Endothelial cell of umbilical vein (primary cell): ENCODE results near the gene ANKS6. TPM values are rescaled to one million over a fixed set of nuclear protein-coding genes. Genes with fewer than 3 reads are reported as not detected.
A peak's percentile ranks its signal among the peaks of the same experiment; 100 is the strongest.

ENCODE experiments used
- BruUV-seq: library from RNA; stranded (reverse); fragments of 400-500 nt; replicated peaks from 2 replicates; lab custom pipeline; 2021; lab: Mats Ljungman, UMichigan
- CTCF ChIA-PET: fragments of 300-600, 350-600 bp; sonication (Branson Sonifier 250); formaldehyde crosslinking; loops from one replicate; lab custom pipeline; 2021; ENCODE audit warnings: antibody characterized with exemption, inconsistent platforms; lab: Charles Lee
- POLR2A ChIA-PET: fragments of 300-600, 350-600 bp; sonication (Branson Sonifier 250); formaldehyde crosslinking; loops from one replicate; lab custom pipeline; 2021; ENCODE audit warnings: antibody characterized with exemption, inconsistent platforms; lab: Charles Lee
- DNase-seq: peaks from one replicate; pipeline ENCODE4 v3.0.0-alpha.2; 2011; ENCODE audit warnings: low read depth, low spot score
- FAIRE-seq: peaks from 2 replicates; lab custom pipeline; 2011; peaks lifted over from hg19 to GRCh38; lab: Jason Lieb, UNC
- H2AFZ ChIP-seq: 2 replicates; pipeline ENCODE4 v1.6.0; 2012; ENCODE audit warnings: low read depth, low read length, control low read depth, inconsistent platforms
- H3K27ac ChIP-seq: 2 replicates; pipeline ENCODE4 v1.5.1; 2011; ENCODE audit warnings: low read depth, mild to moderate bottlenecking, control low read depth, low read length, moderate library complexity; ENCODE audit not compliant: insufficient read depth
- H3K27me3 ChIP-seq, 2 experiments: 2 replicates each; pipeline versions ENCODE4 v1.6.0 to v1.6.1; 2011; ENCODE audit warnings: low read length in 2 of 2, mixed read lengths in 1 of 2; ENCODE audit not compliant: control insufficient read depth in 2 of 2, insufficient read depth in 2 of 2
- H3K36me3 ChIP-seq, 2 experiments: 2 replicates in 1 of 2; 3 replicates in 1 of 2; pipeline ENCODE4 v1.5.1; 2011; ENCODE audit warnings: low read length in 2 of 2, mild to moderate bottlenecking in 1 of 2, moderate library complexity in 1 of 2; ENCODE audit not compliant: control insufficient read depth in 2 of 2, insufficient read depth in 2 of 2; ENCODE audit errors: extremely low read depth in 1 of 2
- H3K4me1 ChIP-seq: 3 replicates; pipeline ENCODE4 v1.5.1; 2011; ENCODE audit warnings: mild to moderate bottlenecking, low read length; ENCODE audit not compliant: control insufficient read depth, insufficient read depth; ENCODE audit errors: extremely low read depth
- H3K4me2 ChIP-seq: 2 replicates; pipeline ENCODE4 v1.6.1; 2011; ENCODE audit warnings: low read length, control low read depth, mixed read lengths; ENCODE audit not compliant: insufficient read depth
- H3K4me3 ChIP-seq, 3 experiments: fragments of 200-600 bp in 1 of 3; sonication (generic), shearing (Covaris generic) in 1 of 3; replicated peaks in 1 of 3; 2 replicates each; pipeline ENCODE4 v1.5.1; 2011 to 2016; ENCODE audit warnings: control low read depth in 3 of 3, low read length in 3 of 3, mild to moderate bottlenecking in 2 of 3, inconsistent platforms in 1 of 3, low read depth in 1 of 3, moderate library complexity in 1 of 3; ENCODE audit not compliant: insufficient read depth in 1 of 3
- H3K79me2 ChIP-seq: 2 replicates; pipeline ENCODE4 v1.6.0; 2012; ENCODE audit warnings: low read length, inconsistent platforms; ENCODE audit not compliant: control insufficient read depth, insufficient read depth
- H3K9ac ChIP-seq: replicated peaks from 2 replicates; pipeline ENCODE3; 2011; ENCODE audit warnings: low read length, control low read depth; ENCODE audit not compliant: insufficient read depth; ENCODE audit errors: extremely low read depth
- H3K9me1 ChIP-seq: replicated peaks from 3 replicates; pipeline ENCODE4 v1.6.0; 2011; ENCODE audit warnings: mild to moderate bottlenecking, low read length; ENCODE audit not compliant: control insufficient read depth, insufficient read depth; ENCODE audit errors: extremely low read depth
- H3K9me3 ChIP-seq: replicated peaks from 2 replicates; pipeline ENCODE4 v1.5.1; 2012; ENCODE audit warnings: low read length, inconsistent platforms; ENCODE audit not compliant: control insufficient read depth, insufficient read depth
- H4K20me1 ChIP-seq: replicated peaks from 2 replicates; pipeline ENCODE3; 2011; ENCODE audit warnings: mild to moderate bottlenecking, low read length; ENCODE audit not compliant: control insufficient read depth, insufficient read depth; ENCODE audit errors: extremely low read depth
- CTCF ChIP-seq, 2 donors: IDR thresholded peaks; 1 replicate in 1 of 2; 2 replicates in 1 of 2; pipeline ENCODE4 v1.5.1; 2011; ENCODE audit warnings: low read length in 2 of 2, mild to moderate bottlenecking in 2 of 2, moderate library complexity in 2 of 2, control low read depth in 1 of 2, inconsistent platforms in 1 of 2, low read depth in 1 of 2; ENCODE audit not compliant: insufficient read depth in 1 of 2; ENCODE audit errors: extremely low read depth in 1 of 2
- EZH2 ChIP-seq: IDR thresholded peaks from 2 replicates; pipeline ENCODE4 v1.6.1; 2012; ENCODE audit warnings: borderline replicate concordance, low read depth, mild to moderate bottlenecking, moderate library complexity, low read length, inconsistent platforms; ENCODE audit not compliant: severe bottlenecking
- FOS ChIP-seq: IDR thresholded peaks from 2 replicates; pipeline ENCODE4 v1.6.1; 2011; ENCODE audit warnings: mild to moderate bottlenecking, low read length, moderate library complexity, borderline replicate concordance; ENCODE audit not compliant: insufficient read depth
- GATA2 ChIP-seq: IDR thresholded peaks from 2 replicates; pipeline ENCODE4 v1.7.0; 2011; ENCODE audit warnings: low read depth, mild to moderate bottlenecking, moderate library complexity, mixed read lengths, low read length; ENCODE audit not compliant: insufficient read length, insufficient read depth
- JUN ChIP-seq: IDR thresholded peaks from 2 replicates; pipeline ENCODE4 v1.6.1; 2011; ENCODE audit warnings: borderline replicate concordance, low read depth; ENCODE audit not compliant: insufficient read length, insufficient read depth
- MAX ChIP-seq: IDR thresholded peaks from 2 replicates; pipeline ENCODE4 v1.6.1; 2011; ENCODE audit not compliant: insufficient read depth, insufficient read length
- MYC ChIP-seq: IDR thresholded peaks from one replicate; pipeline ENCODE4 v1.6.1; 2011; ENCODE audit warnings: mild to moderate bottlenecking, low read depth, low read length
- POLR2A ChIP-seq: IDR thresholded peaks from 2 replicates; pipeline ENCODE4 v1.6.1; 2012; ENCODE audit warnings: low read depth, mild to moderate bottlenecking, control low read depth, low read length
- POLR2AphosphoS5 ChIP-seq: IDR thresholded peaks from 2 replicates; pipeline ENCODE4 v1.6.1; 2012; ENCODE audit warnings: low read depth, mild to moderate bottlenecking, control low read depth, low read length, moderate library complexity; ENCODE audit not compliant: insufficient read depth
- dilution Hi-C: fragments of 300-500 bp; cut with MboI; formaldehyde crosslinking; loops from one replicate; pipeline ENCODE4 v1.15.0; 2019; ENCODE audit warnings: low sequenced_read_pairs; ENCODE audit not compliant: extremely low pct_ligation_motif_present
- intact Hi-C: fragments of 100-400 bp; cut with micrococcal nuclease; formaldehyde crosslinking; loops from one replicate; pipeline ENCODE4 v1.10.0; 2022
- polyA plus RNA-seq, 4 experiments: library from polyadenylated mRNA; depleted of rRNA in 3 of 4; stranded (reverse) in 3 of 4; unstranded in 1 of 4; fragments of >200 nt; gene quantifications; 2 replicates each; pipeline versions ENCODE4 v1.2.1 to v1.2.3, GENCODE V29; 2011 to 2012; ENCODE audit warnings: missing spikeins in 1 of 4
- total RNA-seq: library from RNA; stranded (reverse); gene quantifications from 2 replicates; pipeline ENCODE4 v1.2.3, GENCODE V29; 2021

The ANKS6 gene
- total and polyA plus RNA-seq, 2 donors (not counting 3 experiments of a cell fraction or from before 2014, with no cell fraction given) = 15.5 to 18.6 TPM

GRCh38 chr9:98795295-98795955 is 930 bp downstream of the ANKS6 start:
- no peak overlapping the region for H3K27ac ChIP-seq
- H4K20me1 ChIP-seq = no peaks in the 10 kb centered on the region
- H3K79me2 ChIP-seq = peaks cover 24% of the 10 kb centered on the region
- intact Hi-C loops = no loop called here
- no TSS peak for BruUV-seq
- H3K9me3 ChIP-seq = no peaks in the 10 kb centered on the region
- H3K4me1 ChIP-seq = peaks cover 19% of the 10 kb centered on the region
- no peak for DNase-seq
- TF ChIP-seq JUN (no peak), MAX (no peak), POLR2AphosphoS5 (no peak), POLR2A (no peak), EZH2 (no peak), CTCF (IDR thresholded peaks at IDR 0.05; ENCODE audit: extremely low read depth in 1 of 2, insufficient read depth in 1 of 2, low read depth in 1 of 2, low read length in 2 of 2) (no peak), MYC (no peak), GATA2 (no peak), FOS (no peak)
- H3K9me1 ChIP-seq = no peaks in the 10 kb centered on the region
- H3K27me3 ChIP-seq = peaks cover 3 to 5% of the 10 kb centered on the region in 2 experiments
- dilution Hi-C loops = no loop called here
- CTCF ChIA-PET = interaction anchor here (0.8 kb wide), 1 partner anchor 20 kb away, joined by 3 read pairs; no protein-coding TSS in a partner anchor
- peak overlapping the region; percentile 19 for H2AFZ ChIP-seq
- no peaks in the 10 kb centered on the region for H3K36me3 ChIP-seq
- H3K9ac ChIP-seq = peak overlapping the region; percentile 48
- H3K4me3 ChIP-seq = peak overlapping the region; percentile 57 to 90 (median 73)
- H3K4me2 ChIP-seq = peak overlapping the region; percentile 86
- POLR2A ChIA-PET = no interaction called here
- FAIRE-seq = no peak
